HG03342 (cell line): Measurements from ENCODE around the gene MVB12B.
"Not testable (repeated sequence)": the region's sequence is repeated elsewhere in the genome, so short reads cannot be mapped to it uniquely, and the experiment has no call there.

Source experiments
- ATAC-seq: cut with Tn5 transposase; IDR thresholded peaks from one replicate; pipeline ENCODE4 v1.9.1; 2021; ENCODE audit warnings: mild to moderate bottlenecking, moderate library complexity; ENCODE audit not compliant: unreplicated experiment

MVB12B gene

DNA sequence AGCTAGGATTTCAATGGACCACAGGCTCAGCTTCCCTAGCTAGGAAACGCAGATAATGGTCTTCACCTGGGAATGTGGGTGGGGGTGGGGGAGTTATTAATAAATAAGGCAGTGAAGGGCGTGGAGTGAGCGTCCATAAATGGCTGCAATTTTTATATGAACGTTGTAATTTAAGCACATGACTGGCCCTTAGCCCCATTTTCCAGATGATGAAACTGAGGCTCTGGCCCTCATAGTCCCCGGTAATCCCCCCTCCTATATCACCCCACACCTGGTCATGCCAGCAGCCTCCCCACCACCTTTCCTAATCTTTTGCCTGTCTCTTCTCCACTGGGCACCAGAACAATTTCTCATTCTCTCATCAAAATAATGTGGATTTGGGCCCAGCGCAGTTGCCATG is 225.2 kb downstream of the MVB12B start:
- ATAC-seq, result no peak

DNA sequence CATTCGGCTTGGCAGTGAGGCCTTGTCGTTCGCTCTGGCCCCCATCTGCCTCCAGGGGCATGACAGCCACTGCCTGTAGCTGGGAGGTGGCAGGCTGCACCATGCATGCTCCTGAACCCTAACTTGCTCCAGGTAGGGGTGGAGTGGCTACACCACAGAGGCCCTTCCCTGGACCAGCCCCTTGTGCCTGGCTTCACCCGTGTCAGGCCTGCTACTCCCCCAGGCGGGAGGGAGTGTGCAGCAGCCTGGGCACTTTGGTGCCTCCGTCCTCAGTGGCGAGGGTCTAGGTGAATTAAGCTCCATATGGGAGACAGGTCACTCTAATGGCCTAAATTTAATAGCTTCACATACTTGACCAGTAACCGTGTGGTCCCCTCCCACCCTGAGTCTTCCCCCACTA is 227.7 kb downstream of the MVB12B start:
- ATAC-seq, result no peak

DNA sequence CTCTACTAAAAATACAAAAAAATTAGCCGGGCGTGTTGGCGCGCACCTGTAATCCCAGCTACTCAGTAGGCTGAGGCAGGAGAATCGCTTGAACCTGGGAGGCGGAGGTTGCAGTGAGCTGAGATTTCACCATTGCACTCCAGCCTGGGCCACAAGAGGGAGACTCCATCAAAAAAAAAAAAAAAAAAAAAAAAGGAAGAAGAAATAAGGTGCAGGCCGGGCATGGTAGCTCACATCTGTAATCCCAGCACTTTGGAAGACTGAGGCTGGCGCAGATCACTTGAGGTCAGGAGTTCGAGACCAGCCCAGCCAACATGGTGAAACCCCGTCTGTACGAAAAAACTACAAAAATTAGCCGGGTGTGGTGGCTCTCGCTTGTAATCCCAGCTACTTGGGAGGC is 228.8 kb downstream of the MVB12B start:
- ATAC-seq, result not testable (repeated sequence)
